DMS114 treated with DMSO at 0.1 percent for 48 hours (cell line): ENCODE measurements around the gene PLB1.

ENCODE experiments used
- DNase-seq: peaks from one replicate; lab custom pipeline; 2025; ENCODE audit not compliant: unreplicated experiment; lab: John Stamatoyannopoulos, UW

The PLB1 gene

GRCh38 chr2:28639836-28640235 lies 144.0 kb downstream of the PLB1 start:
- DNase-seq: no peak

DNA sequence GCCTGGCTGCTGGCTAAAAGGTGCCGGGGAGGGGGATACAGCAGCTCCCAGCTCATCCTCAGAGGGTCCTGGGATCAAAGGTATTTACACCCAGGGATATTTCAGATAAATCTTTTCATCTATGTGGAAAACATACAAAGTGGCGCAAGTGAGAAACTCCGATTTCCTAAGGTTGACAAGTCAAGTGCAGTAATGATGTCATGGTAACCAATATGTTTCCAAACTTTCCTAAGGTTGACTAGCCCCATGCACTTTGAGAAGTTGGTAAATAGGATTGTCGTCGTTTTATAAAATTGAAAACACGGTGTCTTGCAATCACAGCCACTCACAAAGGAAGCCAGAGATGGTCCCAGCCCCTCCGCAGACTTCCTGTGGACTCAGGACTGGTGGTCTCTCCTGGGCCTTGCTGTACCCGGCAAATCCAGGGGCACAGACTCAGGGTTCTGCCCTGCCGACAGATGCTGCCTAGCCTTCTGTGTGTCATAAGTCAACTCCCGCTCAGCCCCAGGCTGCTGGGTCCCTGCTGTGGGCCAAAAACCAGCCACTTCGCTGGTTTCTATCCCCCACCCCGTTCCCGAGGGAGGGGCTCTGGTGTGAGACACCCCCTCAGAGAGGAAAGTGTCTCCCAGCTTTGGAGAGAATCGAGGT lies 144.5 kb downstream of the PLB1 start:
- no peak for DNase-seq

DNA sequence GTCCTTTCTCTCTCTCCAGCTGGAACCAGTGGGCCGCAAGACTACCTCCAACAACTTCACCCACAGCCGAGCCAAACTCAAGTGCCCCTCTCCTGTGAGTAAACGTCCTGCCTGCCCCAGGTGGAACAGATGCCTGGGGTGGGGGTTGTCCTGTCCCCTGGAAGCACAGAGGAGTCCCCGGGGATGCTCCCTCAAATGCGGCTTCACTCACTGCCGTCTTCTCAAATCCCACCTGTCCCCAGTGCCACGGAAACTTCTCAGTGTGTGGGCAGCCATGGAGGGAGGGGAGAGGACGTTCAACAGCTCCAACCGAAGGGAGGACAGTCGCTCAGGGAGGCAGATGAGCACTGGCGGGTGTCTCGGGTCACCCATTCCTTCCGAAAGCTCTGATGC lies 145.0 kb downstream of the PLB1 start:
- no peak for DNase-seq

- DNase-seq: no peak
Measured at GRCh38 chr2:28642796-28643195, 146.9 kb downstream of the PLB1 start.

DNA sequence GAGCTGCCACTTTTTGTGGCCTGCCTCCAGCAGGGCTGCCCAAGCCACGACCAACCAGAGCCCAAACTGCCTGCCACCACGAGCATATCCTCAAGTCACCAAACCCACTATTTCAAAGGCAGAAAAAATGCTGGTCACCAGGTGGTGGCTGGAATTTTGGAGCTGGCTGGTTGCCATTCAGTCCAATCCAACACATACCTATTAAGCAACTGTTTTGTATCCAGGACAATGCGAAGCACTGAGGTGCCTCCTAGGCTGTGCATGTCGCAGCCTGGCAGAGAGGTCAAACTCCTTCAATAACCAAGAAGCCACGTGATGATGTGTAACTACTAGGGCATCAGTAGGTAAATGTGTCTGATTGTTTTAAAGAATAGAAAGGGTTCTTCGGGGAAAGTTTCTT lies 147.5 kb downstream of the PLB1 start:
- DNase-seq: no peak

DNA sequence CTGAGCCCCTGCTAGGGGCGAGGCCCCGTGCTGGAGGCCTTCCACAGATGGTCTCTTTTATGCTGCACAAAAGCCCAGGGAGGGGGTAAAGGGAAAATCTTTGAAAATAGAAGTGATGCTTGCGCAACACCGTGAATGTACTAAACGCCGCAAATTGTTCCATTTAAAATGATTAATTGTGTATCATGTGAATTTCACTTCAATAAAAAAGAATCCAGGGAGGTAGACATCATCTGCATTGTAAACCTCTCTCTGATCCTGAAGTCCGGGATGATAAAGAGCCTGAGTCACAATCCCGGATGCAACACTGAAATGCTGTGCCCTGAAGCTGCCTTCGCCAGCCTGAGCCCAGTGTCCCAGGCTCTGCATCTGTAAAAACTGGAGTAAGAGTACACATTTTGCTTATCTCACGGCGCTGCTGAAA lies 148.1 kb downstream of the PLB1 start:
- no peak for DNase-seq

DNA sequence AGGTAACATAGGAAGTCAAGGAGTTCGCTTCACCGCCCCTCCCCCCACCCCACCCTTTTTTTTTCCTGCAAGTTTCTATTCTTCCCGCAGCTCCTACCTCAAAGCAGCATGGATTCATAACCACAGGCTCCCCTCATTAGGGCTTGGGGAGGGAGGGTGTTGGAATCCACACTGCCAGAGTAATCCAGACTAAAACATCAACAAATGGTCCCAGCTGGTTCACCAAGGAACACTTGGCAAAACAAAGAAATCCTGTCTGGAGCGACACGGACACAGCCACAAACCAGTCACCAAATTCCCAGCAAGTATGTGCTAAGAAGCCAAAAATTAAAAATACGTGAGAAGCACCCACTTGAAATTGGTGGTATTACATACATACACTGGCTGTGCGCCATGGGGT lies 148.9 kb downstream of the PLB1 start:
- DNase-seq: no peak

- no peak for DNase-seq
Measured at GRCh38 chr2:28645553-28645952, 149.7 kb downstream of the PLB1 start.

DNA sequence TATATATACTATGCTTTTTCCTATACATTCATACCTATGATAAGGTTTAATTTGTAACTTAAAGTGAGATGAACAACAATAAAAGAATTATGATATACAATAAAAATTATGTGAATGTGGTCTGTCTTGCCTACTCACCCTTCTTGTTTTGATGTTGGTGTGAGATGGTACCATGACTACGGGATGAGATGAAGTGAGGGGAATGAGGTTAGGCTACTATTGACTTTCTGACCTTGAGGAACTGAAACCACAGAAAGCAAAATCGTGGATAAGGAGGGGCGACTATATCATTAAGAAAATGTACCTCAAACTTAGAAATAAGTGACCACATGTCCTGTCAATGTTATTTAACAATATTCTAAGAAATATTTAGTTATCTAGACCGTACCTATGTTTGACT lies 151.8 kb downstream of the PLB1 start:
- DNase-seq: no peak

DNA sequence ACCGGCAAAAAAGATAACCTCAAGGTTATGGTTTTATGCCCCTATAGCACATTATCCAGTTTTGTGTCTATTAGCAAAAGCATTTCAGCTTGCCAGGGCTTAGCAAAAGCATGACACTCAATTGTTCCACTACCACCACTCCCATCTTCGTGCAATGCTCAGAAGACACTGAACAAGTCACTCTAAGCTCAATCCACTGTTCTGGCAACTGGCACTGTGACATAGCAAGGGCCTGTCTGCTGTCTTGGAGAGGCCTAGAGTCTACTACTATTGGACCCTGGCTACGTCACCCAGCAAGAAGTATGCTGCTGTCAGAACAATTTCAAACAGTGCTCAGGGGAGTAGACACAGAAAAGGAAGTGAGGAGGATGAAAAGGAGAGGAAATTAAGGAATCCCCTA lies 152.3 kb downstream of the PLB1 start:
- DNase-seq: no peak

DNA sequence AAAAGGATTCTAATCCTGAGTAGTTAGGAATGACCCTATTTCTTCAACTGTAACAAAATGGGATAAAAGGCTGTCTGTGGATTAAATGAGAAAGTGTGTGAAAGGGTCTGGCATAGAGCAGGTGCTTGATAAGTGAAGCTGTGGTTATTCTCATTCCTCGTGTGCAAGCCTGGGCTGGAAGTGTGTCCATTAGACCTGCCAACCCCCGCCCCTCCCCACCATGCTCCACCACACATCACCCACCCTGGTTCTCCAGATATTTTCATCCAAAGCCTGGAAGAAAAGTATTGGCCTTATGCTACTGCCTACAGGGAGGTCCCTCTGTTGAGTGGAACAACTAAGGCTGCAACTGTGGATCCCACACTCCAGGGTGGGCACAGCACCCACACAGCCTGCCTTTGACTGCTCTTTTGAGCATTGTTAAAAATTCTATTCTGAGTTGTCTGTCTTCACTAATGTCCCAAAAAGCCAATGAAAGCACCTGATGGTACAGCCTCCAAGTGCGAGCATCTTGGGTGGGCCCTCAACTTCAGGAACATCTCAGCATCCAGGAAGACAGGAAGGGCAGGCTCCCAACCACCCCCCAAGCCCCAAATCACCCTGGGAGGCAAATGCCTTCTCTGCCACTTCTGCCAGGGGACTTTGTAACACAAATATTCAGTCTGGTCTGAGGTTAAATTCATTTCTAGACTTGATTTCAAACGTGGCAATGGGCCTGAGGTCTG lies 153.0 kb downstream of the PLB1 start:
- no peak for DNase-seq

DNA sequence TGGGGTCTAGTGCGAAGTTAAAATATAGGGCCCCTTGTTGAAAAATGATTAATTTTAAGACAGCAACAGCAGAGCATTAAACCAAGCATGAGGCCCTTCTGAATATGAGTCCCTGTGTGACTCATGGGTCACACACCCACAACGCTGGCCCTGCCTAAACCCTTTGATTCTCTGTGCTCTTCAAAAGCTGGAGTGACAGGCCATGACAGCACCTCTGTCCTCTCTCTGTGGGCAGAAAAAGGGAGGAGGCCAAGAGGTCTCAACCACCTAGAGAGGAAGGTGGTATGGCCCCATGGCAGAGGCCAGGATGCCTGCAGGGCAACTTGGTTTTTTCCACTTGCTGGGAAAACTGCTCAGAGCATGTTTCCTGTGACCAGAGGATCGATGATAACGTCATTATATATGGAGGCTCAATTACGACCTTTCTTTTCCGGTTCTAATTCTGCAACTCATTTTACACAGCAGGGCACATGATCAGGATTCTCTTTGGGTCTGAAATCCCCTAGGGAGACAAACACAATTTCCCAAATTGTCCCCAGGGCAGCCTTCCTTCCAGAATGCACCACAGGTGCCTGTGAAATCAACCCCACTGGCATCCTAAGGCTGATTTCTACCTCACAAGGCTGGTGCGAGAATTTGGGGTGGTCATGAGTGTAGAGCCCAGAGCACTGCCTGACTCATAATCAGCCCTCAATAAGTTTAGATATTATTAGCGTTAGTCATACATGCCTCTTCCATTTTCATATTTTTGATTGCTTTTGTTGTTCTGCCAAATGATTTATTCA lies 153.8 kb downstream of the PLB1 start:
- DNase-seq: no peak

DNA sequence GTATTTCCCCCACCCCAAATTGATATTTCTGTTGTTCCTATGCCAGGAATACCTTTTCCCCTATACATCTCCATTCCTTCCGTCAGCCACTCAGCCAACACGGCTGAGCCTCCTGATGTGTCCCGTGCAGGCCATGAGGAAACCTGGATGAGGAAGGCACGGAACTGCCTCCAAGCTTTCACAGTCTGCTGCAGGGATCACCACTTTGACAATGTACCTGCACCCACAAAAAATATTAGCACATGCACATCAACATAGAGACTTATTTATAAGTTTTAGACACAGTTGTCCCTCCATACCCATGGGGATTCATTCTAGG lies 154.4 kb downstream of the PLB1 start:
- no peak for DNase-seq

DNA sequence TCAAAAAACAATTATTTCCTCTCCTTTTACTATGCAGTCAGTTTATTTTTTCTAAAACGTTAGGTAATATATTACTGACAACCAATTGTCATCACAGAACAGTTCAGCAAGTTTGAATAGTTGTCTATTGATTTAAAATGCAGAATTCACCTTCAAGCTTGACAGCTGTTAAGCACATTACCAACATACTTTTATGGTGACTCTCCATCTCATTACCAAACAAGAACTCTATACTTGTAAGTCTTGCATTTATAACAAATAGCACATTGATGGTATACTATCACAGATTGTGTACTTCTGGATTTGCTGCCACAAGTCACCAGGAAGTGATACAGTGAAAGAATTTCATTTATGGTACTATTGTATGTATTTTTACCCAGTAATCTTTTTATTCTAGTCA lies 156.4 kb downstream of the PLB1 start:
- DNase-seq: no peak

DNA sequence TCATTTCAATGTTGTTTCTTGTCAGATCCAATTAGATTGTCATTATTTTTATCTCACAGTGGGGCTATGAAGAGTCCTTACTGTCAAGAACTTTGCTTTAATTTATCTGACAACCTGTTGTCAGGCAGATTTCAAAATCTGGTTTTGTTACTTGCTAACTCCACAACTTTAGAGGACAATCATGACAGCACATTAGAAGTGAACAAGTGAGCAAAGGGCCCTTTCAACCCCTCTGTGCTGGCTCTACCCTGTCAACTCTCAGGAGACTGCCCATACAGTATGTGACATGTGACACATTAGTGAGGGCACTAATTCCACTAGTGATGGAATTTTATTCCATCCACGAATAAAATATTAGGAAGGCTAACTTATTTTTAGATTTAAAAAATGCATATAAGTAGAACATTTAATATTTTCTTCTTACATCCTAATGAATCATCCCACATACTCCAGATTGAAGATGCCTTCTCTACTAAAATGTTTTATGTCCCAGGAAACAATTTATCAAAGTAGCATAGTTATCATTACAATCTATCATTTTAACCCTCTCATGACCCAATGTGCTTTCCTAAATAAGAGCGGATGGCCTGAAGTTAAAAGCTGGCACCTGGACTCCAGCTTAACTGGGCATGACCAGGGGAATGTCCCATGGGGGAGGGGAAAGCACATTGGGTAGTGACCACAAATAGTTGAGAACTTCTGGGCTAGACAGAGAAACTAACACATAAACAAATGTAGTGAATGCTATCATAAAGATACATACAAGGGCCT lies 158.2 kb downstream of the PLB1 start:
- DNase-seq: no peak

- DNase-seq: no peak
Measured at GRCh38 chr2:28654663-28655320, 158.9 kb downstream of the PLB1 start.

GRCh38 chr2:28656937-28657615 lies 161.2 kb downstream of the PLB1 start:
- DNase-seq: no peak

- DNase-seq: no peak
Measured at GRCh38 chr2:28658369-28658768, 162.5 kb downstream of the PLB1 start.

GRCh38 chr2:28659127-28659526 lies 163.3 kb downstream of the PLB1 start:
- DNase-seq: no peak

DNA sequence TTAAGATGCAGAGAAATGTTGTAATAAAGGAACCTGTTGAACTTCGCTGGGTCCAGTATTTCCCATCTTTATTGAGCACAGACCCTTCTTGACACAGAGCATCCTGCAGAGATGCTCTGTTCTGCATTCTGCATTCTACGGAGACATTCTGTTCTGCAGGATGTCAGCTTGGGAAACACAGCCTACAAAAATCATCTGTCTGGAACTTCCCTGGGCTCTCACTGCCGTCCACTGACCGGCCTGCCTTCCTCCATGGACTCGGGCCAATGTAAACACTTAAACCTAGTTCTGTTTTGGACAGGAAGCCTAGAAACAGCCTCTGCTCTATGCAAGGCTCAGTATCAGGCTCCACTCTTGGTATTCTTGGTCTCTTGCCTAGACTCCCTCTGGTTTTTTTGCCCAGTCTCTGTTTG lies 165.7 kb downstream of the PLB1 start:
- no peak for DNase-seq
